Chondrocyte (in vitro differentiated cells): ENCODE measurements around the gene BROX. TPM values are rescaled to one million over a fixed set of nuclear protein-coding genes. Genes with fewer than 3 reads are reported as not detected.
A peak's percentile ranks its signal among the peaks of the same experiment; 100 is the strongest.
"Not testable (repeated sequence)": the region's sequence is repeated elsewhere in the genome, so short reads cannot be mapped to it uniquely, and the experiment has no call there.

Source experiments
- DNase-seq: peaks from one replicate; pipeline ENCODE4 v3.0.0; 2021; ENCODE audit warnings: mixed read lengths, low spot score
- H3K27ac Mint-ChIP-seq: one replicate; pipeline ENCODE4 v1.8.0; 2021; ENCODE audit warnings: mild to moderate bottlenecking, moderate library complexity, mixed read lengths; ENCODE audit not compliant: unreplicated experiment
- H3K27me3 Mint-ChIP-seq: 2 replicates; pipeline ENCODE4 v1.8.0; 2021; ENCODE audit warnings: low read depth, mixed read lengths
- H3K36me3 Mint-ChIP-seq: 2 replicates; pipeline ENCODE4 v1.8.0; 2021; ENCODE audit warnings: low read depth, mixed read lengths
- H3K4me1 Mint-ChIP-seq: 2 replicates; pipeline ENCODE4 v1.8.0; 2021; ENCODE audit warnings: low read depth, mild to moderate bottlenecking, mixed read lengths
- H3K4me3 Mint-ChIP-seq: one replicate; pipeline ENCODE4 v1.8.0; 2021; ENCODE audit warnings: mild to moderate bottlenecking, moderate library complexity, mixed read lengths; ENCODE audit not compliant: unreplicated experiment
- H3K9me3 Mint-ChIP-seq: 2 replicates; pipeline ENCODE4 v1.8.0; 2021; ENCODE audit warnings: low read depth, mixed read lengths
- long read RNA-seq: library from polyadenylated mRNA; stranded (forward); transcript quantifications from one replicate; pipeline ENCODE4 v2.0.0, GENCODE V29; 2021
- total RNA-seq: library from RNA; stranded (reverse); gene quantifications from 3 replicates; pipeline ENCODE4 v1.2.1, GENCODE V29; 2021
- TF ChIP-seq, protein P1 (sequence below): fragments of 200-600 bp; sonication (generic); IDR thresholded peaks from 2 replicates; pipeline ENCODE4 v1.5.0; 2021; ENCODE audit warnings: antibody characterized with exemption, mild to moderate bottlenecking, moderate library complexity

Gene BROX, protein sequence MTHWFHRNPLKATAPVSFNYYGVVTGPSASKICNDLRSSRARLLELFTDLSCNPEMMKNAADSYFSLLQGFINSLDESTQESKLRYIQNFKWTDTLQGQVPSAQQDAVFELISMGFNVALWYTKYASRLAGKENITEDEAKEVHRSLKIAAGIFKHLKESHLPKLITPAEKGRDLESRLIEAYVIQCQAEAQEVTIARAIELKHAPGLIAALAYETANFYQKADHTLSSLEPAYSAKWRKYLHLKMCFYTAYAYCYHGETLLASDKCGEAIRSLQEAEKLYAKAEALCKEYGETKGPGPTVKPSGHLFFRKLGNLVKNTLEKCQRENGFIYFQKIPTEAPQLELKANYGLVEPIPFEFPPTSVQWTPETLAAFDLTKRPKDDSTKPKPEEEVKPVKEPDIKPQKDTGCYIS
- 32.5 to 36.1 TPM (median 35.6 TPM) in 3 replicates for total RNA-seq
- long read RNA-seq, full-length matches to known transcripts = 2 of 8 reads
- long read RNA-seq, partial matches to known transcripts = 0 of 8 reads
- long read RNA-seq, other reads (novel, unspliced or antisense) = 6 of 8 reads

DNA sequence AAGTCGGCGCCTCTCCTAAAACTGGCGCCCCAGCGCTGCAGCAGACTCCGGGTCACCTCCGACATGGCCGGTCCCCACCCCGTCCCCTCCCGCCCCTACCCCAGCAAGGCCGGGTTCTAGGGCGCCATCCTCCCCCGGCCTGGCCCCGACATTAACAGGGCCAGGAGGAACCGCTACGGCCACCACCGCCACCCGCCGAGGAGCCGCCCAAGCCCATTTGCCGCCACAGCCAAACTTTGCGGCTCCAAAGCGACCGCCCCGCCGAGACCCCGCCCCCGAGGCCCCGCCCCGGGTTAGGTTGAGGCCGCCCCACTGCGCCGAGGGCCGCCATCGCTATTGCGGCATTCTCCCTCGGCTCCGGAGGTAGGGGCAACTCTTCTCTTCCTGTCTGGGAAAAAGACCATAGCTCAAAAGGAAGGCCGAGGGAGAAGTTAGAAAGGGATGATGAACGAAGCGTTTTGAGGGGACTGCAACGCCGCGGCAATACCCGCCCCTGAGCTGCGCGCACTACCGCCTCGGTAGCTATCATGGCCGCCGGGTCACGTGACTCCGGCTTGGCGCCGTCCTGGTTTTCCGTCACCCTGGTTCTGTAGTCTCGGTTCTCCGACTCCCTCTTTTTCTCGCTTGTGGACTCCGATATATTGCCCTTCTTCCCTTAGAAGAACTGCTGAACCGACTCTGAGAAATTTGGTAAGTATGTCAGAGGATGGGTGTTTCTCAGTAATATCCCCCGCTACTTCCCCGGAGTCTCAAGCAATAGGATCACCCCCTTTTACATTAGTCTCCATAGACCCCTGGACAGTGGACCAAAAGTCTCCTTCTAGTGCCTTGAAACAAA is at the start of gene BROX, which contains the start of gene AIDA:
BROX (plus strand) TSS at position 312 of the 838 bp plus-strand sequence. CDS start 3,136 bp downstream, outside the sequence.
AIDA (minus strand) TSS at position 239 of the 838 bp plus-strand sequence; CDS start at position 65, 174 bp downstream.
- TF ChIP-seq, protein P1, sequence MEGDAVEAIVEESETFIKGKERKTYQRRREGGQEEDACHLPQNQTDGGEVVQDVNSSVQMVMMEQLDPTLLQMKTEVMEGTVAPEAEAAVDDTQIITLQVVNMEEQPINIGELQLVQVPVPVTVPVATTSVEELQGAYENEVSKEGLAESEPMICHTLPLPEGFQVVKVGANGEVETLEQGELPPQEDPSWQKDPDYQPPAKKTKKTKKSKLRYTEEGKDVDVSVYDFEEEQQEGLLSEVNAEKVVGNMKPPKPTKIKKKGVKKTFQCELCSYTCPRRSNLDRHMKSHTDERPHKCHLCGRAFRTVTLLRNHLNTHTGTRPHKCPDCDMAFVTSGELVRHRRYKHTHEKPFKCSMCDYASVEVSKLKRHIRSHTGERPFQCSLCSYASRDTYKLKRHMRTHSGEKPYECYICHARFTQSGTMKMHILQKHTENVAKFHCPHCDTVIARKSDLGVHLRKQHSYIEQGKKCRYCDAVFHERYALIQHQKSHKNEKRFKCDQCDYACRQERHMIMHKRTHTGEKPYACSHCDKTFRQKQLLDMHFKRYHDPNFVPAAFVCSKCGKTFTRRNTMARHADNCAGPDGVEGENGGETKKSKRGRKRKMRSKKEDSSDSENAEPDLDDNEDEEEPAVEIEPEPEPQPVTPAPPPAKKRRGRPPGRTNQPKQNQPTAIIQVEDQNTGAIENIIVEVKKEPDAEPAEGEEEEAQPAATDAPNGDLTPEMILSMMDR = no peak
- Mint-ChIP-seq H3K27ac (peak within 1 kb of the TSS; percentile 100), H3K9me3 (no peaks in the 10 kb centered on the region), H3K4me3 (peak within 1 kb of the TSS; percentile 92), H3K36me3 (peaks cover 3% of the 10 kb centered on the region), H3K27me3 (no peaks in the 10 kb centered on the region), H3K4me1 (peaks cover 42% of the 10 kb centered on the region)
- peak; percentile 96 for DNase-seq

DNA sequence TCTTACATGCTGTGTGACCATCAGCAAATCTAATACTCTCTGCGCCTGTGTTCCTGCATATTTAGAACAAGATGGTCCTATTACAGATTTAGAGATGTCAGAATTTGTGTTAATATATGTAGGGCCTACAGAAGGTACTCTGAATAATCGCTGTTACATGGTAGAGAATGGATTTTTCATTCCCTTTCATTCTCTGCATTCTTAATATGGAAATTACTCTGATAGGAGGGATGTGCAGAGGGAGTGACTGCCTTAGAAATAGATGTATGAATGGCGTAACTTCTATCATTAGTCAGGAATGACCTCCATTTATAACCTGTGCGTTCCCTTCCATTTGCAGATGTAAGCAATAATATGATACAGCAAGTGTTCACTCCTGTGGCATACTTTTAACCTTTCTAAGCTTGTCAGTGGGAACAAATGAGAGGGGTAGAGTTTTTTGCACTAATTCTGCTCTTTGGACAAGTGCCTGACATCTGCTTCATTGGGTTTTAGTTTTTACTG is 48.9 kb upstream of the BROX start:
- no peak for DNase-seq
- H3K27me3 Mint-ChIP-seq = no peaks in the 10 kb centered on the region
- H3K27ac Mint-ChIP-seq = no peak overlapping the region
- no peaks in the 10 kb centered on the region for H3K4me1 Mint-ChIP-seq
- H3K9me3 Mint-ChIP-seq = no peaks in the 10 kb centered on the region
- no peak overlapping the region for H3K4me3 Mint-ChIP-seq
- TF ChIP-seq, protein P1 = no peak
- H3K36me3 Mint-ChIP-seq = peaks cover 37% of the 10 kb centered on the region

DNA sequence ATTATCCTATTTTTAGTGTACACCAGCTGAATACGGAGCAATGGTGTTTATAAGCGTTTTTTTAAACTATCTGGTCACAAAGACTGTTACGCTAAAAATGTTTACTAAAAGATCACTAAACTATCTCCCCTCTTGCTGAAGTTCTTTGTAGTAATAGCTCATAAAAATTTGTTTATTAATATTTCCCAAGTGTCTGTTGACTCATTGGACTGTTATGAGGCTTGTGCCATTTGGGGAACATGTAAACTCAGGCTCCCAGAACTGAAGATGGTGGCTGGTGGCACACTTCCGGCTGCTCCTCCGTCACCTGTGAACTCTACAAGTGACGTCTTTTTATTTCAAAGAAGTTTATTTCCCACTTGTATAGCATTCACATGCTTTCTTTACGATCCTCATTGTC is 46.4 kb upstream of the BROX start:
- H3K4me1 Mint-ChIP-seq = no peaks in the 10 kb centered on the region
- H3K27me3 Mint-ChIP-seq = no peaks in the 10 kb centered on the region
- no peak for DNase-seq
- TF ChIP-seq, protein P1 = no peak
- no peak overlapping the region for H3K4me3 Mint-ChIP-seq
- no peaks in the 10 kb centered on the region for H3K9me3 Mint-ChIP-seq
- H3K27ac Mint-ChIP-seq = no peak overlapping the region
- peaks cover 29% of the 10 kb centered on the region for H3K36me3 Mint-ChIP-seq

DNA sequence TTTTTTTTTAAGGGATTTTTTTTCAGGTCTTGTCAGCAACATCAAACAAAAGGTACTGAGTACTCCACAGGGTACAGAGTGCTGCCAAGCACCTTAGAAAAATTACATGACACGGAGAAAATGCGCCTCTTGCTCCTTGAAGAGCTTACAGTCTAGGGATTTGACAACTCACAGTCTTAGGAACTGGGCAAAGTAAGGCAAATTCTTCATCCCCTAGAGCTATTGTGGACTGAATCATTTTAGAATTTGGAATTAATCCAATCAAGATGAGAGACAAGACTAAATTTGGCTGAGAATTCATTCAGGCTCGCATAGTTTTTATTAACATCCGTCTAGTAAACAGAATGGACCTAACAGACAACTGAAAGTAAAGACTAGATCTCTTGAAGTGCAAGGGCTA is 44.2 kb upstream of the BROX start:
- not testable (repeated sequence) for DNase-seq, H3K27me3 Mint-ChIP-seq
- H3K36me3 Mint-ChIP-seq = peaks cover 25% of the 10 kb centered on the region

DNA sequence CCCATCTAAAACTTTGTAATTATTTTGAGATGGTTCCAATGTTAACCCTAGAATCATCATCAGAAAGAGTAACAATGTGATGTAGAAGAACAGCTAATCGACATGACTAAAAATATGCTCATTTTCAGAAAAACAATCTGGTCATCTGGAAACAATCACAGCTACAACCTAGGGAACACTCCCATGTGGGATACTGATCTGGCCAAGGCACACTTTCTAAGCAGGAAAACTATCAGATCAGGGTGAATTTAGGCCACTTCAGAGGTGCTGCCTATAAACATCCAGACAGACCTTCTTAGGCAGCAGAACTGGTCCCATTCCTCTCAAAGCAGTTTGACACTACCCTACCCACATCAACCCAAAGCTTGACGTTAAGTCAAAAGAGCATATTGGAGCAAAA is 43.3 kb upstream of the BROX start:
- not testable (repeated sequence) for H3K4me1 Mint-ChIP-seq, DNase-seq

More for the DNA sequence above, 44.2 kb upstream of the BROX start:
- H3K27ac Mint-ChIP-seq, H3K4me1 Mint-ChIP-seq, H3K4me3 Mint-ChIP-seq, H3K9me3 Mint-ChIP-seq: not testable (repeated sequence)

DNA sequence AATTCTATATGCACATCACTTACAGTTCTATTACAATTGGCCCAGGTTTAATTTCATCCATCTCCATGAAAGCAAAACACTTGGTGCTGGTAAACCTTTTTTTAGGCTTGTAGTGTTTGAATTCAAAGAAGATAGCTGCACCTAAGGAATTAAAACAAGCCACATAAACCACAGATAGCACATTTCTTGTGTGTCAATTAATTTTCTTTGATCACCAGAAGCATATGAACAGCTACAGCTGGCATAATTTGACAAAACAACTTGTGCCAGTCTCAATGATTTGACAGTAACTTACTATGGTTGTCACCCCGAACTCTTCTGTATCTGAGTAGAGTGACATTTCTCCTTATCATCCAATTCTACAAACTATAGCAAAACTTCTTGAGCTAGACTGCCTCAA is 42.3 kb upstream of the BROX start:
- Mint-ChIP-seq H3K27me3 (no peaks in the 10 kb centered on the region), H3K27ac (no peak overlapping the region), H3K4me3 (no peak overlapping the region), H3K9me3 (no peaks in the 10 kb centered on the region), H3K4me1 (no peaks in the 10 kb centered on the region), H3K36me3 (peaks cover 29% of the 10 kb centered on the region)
- no peak for DNase-seq
- TF ChIP-seq, protein P1 = no peak

More for the DNA sequence above, 43.3 kb upstream of the BROX start:
- not testable (repeated sequence) for H3K27me3 Mint-ChIP-seq, H3K9me3 Mint-ChIP-seq, H3K4me3 Mint-ChIP-seq, H3K27ac Mint-ChIP-seq
- peaks cover 27% of the 10 kb centered on the region for H3K36me3 Mint-ChIP-seq
